Choroid plexus epithelial cell (primary cell): ENCODE data around the gene MPC1L.

Experiments
- DNase-seq: peaks from one replicate; pipeline ENCODE4 v3.0.0-alpha.2; 2010; ENCODE audit warnings: low read depth
- H3K4me3 ChIP-seq: 2 replicates; pipeline ENCODE4 v1.5.1; 2011; ENCODE audit warnings: low read depth, mild to moderate bottlenecking, control low read depth, low read length, moderate library complexity
- TF ChIP-seq, protein P1 (sequence below): conservative IDR thresholded peaks from 2 replicates; pipeline ENCODE4 v1.5.1; 2011; ENCODE audit warnings: low read depth, mild to moderate bottlenecking, control low read depth, inconsistent platforms, low read length, moderate library complexity

The MPC1L gene

DNA sequence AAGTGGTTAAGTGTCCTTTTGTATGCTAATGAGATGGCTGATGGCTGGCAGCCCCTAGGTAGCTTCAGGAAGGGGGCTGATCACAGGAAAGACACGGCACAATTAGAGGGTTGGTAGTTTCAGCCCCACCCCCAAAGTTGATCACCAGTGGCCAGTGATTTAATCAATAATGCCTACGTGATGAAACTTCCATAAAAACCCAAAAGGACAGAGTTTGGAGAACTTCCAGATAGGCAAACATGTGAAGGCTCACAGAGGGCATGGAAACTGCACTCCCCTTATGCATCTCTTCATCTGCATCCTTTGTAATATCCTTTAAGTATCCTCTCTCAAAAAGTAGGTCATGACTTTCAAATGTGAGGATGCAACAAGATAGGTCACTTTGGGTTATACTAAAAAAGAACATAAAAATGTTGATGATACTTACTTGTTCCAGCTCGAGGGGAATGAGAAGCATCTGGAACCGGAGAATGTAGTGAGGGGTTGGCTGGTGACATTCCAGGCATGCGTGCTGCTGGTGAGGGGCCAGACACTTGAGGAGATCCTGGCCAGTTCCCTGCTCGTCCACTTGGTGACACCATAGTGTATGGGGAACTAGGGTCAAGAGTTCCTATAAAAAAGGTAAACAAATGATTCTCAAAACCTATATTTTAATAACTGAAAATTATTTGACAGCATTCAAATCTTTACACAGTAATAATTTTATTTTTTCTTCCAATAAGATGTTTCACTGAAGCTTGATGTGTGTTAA, 40.8 kb downstream of the MPC1L start:
- H3K4me3 ChIP-seq: no peak overlapping the region
- TF ChIP-seq, protein P1, sequence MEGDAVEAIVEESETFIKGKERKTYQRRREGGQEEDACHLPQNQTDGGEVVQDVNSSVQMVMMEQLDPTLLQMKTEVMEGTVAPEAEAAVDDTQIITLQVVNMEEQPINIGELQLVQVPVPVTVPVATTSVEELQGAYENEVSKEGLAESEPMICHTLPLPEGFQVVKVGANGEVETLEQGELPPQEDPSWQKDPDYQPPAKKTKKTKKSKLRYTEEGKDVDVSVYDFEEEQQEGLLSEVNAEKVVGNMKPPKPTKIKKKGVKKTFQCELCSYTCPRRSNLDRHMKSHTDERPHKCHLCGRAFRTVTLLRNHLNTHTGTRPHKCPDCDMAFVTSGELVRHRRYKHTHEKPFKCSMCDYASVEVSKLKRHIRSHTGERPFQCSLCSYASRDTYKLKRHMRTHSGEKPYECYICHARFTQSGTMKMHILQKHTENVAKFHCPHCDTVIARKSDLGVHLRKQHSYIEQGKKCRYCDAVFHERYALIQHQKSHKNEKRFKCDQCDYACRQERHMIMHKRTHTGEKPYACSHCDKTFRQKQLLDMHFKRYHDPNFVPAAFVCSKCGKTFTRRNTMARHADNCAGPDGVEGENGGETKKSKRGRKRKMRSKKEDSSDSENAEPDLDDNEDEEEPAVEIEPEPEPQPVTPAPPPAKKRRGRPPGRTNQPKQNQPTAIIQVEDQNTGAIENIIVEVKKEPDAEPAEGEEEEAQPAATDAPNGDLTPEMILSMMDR: peak; percentile 64
- peak; percentile 69 for DNase-seq

DNA sequence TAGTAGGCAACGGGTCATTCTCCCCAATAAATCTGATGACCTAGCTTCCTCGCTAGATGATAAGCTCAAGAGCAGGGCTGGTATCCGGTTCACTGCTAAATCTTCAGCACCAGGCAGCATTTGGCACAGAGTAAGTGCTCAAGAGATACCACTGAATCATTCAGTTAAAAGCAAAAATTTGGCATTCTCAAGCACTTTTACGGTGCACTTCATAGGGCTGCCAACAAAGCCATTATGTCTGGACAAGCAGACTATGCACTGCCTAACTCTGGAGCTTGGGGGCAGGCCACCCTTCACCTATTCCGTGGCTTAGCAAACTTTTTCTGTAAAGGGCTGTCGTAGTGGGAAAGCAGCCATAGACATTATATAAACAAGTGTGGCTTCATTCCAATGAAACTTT, 47.9 kb downstream of the MPC1L start:
- no peak for DNase-seq
- TF ChIP-seq, protein P1: no peak

More for the DNA sequence above, 47.9 kb downstream of the MPC1L start:
- no peak overlapping the region for H3K4me3 ChIP-seq
